NCI-H187 treated with DMSO at 0.1 percent for 48 hours (cell line): Measurements from ENCODE around the gene SMCHD1.

Experiments
- DNase-seq: peaks from one replicate; lab custom pipeline; 2025; lab: John Stamatoyannopoulos, UW

Gene SMCHD1

GRCh38 chr18:2655178-2655953, at the start of gene SMCHD1:
Gene SMCHD1 (plus strand): TSS chr18:2655726. CDS start chr18:2656076, 350 bp downstream.
- peak; percentile 1 for DNase-seq

- DNase-seq = no peak
These were observed 49.2 kb upstream of the SMCHD1 start for GRCh38 chr18:2606335-2606734.

- DNase-seq = no peak
These were observed 45.9 kb upstream of the SMCHD1 start for GRCh38 chr18:2609604-2610003.

- DNase-seq = no peak
These were observed 45.0 kb upstream of the SMCHD1 start for GRCh38 chr18:2610549-2610948.

GRCh38 chr18:2612996-2613395, 42.5 kb upstream of the SMCHD1 start:
- DNase-seq = no peak

GRCh38 chr18:2617401-2617998, 38.0 kb upstream of the SMCHD1 start:
- DNase-seq = no peak

GRCh38 chr18:2618009-2618408, 37.5 kb upstream of the SMCHD1 start:
- DNase-seq = no peak

DNA sequence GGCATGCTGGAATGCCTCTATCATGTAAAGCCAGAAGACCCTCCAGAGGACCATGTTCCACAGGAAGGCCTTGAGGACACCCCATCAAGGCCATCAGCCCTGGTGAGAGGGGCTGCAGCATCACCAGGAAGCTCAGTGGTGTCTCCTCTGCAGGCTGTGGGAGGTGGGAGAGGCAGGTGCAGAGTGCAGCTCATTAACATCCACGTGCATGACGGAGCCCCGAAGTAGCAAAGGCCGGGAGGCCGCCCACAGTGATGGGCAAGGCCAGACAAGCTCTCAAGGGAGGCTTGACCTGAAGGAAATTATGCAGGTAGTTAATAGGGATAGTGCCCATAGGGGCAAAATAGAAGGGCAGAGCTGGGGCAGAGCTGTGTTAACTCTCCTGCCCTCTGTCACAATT, 30.3 kb upstream of the SMCHD1 start:
- no peak for DNase-seq

DNA sequence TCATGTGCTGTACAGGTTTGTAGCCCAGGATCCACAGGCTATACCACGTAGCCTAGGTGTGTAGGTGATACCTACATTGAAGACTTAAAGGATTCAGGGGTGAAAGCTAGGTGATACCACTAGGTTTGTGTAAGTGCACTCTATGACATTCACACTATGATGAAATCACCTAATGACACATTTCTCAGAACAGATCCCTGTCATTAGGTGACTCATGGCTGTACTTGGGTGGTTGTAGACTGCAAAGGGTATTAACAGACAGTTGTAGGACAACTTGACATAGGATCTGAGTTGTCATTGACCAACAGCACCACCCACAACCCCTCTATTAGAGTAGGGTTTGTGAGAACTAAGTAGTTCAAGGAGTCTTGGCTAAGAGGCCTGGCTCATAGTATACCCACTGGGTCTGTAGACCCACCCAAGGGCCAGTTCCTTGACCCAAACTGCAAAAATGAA, 27.7 kb upstream of the SMCHD1 start:
- DNase-seq = no peak

DNA sequence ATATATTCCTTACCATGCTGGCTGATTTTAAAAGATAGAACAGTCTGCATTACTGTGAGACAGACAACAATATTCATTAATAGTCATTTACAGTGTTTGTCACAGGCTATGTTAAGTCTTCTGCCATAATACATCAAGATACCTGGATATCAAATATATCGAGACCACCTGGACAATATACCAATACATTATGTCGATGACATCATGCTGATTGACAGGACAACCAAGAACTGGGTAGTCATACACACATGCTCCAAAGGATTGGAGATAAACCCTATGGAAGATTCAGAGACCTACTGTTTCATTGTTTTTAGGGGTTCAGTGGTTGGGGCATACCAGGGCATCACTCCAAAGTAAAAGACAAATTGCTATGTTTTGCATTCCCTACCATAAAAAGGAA, 26.5 kb upstream of the SMCHD1 start:
- DNase-seq = no peak

DNA sequence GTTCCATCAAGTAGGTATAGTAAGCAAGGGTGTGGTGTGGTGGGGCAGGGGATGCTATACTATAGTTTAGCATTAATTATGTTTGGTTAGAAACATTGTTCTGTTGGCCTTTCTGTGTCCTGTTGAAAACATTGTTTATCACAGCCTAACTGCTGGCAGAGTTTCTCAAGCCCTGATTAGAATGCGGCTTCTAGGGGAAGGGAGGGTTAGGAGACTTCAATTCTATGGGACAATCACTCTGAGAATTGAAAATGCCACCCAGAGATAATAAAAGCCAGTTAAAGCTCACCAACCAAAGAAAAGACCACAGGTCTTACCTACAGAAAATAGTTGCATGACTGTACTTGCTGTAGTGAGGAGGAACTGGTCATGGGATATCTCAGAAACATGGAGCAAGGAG, 19.9 kb upstream of the SMCHD1 start:
- no peak for DNase-seq

- DNase-seq = no peak
These were observed 19.3 kb upstream of the SMCHD1 start for GRCh38 chr18:2636126-2636631.

- DNase-seq = no peak
These were observed 13.9 kb upstream of the SMCHD1 start for GRCh38 chr18:2641638-2642037.

GRCh38 chr18:2642771-2643170, 12.8 kb upstream of the SMCHD1 start:
- no peak for DNase-seq

DNA sequence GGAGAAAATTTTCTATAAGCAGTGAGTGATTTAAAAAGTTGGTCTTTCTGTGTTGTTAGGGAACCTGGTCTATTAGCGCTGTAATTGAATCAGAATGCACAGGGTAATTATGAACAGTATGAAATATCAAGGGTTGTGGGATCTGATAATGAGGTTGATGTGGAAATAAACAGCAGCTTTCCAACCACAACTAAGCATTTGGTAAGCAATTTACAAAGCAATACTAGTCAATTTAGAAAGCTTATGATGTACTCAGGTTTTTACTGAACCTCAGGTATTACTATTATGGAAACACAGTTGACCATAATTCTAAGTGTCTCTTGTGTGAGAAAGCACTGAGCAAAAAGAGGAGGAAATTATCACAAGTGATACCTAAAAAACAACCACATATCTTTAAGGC, 11.0 kb upstream of the SMCHD1 start:
- no peak for DNase-seq

- DNase-seq = no peak
These were observed 3.5 kb upstream of the SMCHD1 start for GRCh38 chr18:2651981-2652380.

DNA sequence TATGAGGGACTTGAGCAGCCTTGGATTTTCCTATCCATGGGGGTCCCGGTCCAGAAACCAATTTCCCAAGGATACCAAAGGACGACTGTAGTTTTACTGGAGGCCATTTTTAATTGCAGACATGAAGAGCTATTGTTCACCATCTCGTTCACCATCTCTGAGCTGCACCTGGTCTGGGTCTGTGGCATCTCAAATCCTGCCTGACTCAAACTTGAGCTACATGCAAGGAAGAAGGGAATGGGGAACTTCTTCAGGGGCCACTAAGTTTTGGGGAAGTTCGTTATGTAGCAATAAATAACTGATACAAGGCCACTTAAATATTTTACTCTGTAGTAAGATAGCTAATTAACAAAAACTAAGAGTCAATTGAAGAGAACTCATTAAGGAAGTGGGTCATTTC, 2.1 kb upstream of the SMCHD1 start:
- no peak for DNase-seq

GRCh38 chr18:2654169-2654927, 1.2 kb upstream of the SMCHD1 start:
- DNase-seq = no peak

GRCh38 chr18:2654928-2655177, 673 bp upstream of the SMCHD1 start:
- DNase-seq = no peak

DNA sequence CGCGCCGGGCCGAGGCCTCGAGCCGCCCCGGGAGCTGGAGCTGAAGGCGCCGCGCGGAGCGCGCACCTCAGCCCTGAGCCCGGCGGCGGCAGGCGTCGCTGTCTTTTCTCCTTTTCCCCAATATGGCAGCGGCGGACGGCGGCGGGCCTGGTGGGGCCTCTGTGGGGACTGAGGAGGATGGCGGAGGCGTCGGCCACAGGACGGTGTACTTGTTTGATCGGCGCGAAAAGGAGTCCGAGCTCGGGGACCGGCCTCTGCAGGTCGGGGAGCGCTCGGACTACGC, 369 bp downstream of the SMCHD1 start:
- no peak for DNase-seq

GRCh38 chr18:2656237-2656980, 883 bp downstream of the SMCHD1 start:
- no peak for DNase-seq

DNA sequence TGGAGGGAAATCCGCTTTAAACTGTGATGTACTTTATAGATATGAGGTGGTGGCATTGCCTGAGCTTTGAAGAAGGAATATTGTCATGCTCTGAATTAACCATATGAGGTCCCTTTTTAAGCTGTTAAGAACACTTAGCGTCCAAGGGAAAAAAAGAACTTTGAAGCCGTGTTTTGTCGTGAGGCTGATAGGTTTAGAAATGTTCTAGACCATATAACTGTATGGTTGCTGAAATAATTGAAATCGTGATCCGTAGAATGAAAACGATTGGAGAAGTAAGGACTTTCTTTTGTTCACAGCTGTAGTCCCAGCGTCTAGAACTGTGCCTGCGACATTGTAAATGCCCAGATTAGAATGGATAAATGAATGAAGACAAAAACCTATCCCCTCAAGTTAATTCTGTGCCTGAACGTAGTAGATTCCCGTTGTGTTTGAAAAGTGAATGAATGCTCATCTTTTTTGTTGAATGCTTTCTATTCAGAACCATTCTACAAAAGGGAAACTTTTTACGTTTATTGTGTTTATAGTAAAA, 1.5 kb downstream of the SMCHD1 start:
- DNase-seq = no peak
